ENCODE results near the gene SFXN4. TPM values are rescaled to one million over a fixed set of nuclear protein-coding genes. Genes with fewer than 3 reads are reported as not detected.
A peak's percentile ranks its signal among the peaks of the same experiment; 100 is the strongest.

The SFXN4 gene
- total and polyA plus RNA-seq, 9 of the 15 experiments (the other 6 are each of a cell fraction or from before 2014, with no cell fraction given), result 40.1 to 97.8 (median 54.5) TPM

- TF ChIP-seq STAT6 (CRISPR knock-in tag; IDR thresholded peaks at IDR 0.05) (no peak), RBBP5 (IDR thresholded peaks at IDR 0.05; ENCODE audit: borderline replicate concordance, insufficient read depth, low read length, poor library complexity, severe bottlenecking) (peak; percentile 65), MYBL2 (IDR thresholded peaks at IDR 0.05; ENCODE audit: low read depth) (no peak), MYBL2 (CRISPR knock-in tag; IDR thresholded peaks at IDR 0.05; ENCODE audit: borderline replicate concordance) (no peak), ZNF121 (CRISPR knock-in tag; conservative IDR thresholded peaks at IDR 0.05) (no peak), TBP (optimal IDR thresholded peaks at IDR 0.05; ENCODE audit: low read depth, low read length) (no peak), PPARD (CRISPR knock-in tag; IDR thresholded peaks at IDR 0.05) (no peak), TAF1 (IDR thresholded peaks at IDR 0.05; ENCODE audit: control insufficient read depth, extremely low read depth, insufficient read depth, low read length, severe bottlenecking) (peak; percentile 66), SOX6 (IDR thresholded peaks at IDR 0.05) (no peak), ZNF184 (CRISPR knock-in tag; IDR thresholded peaks at IDR 0.05) (no peak), DLX4 (CRISPR knock-in tag; IDR thresholded peaks at IDR 0.05) (no peak), MEIS2 (IDR thresholded peaks at IDR 0.05; ENCODE audit: partially characterized antibody) (no peak), SUPT5H (IDR thresholded peaks at IDR 0.05) (peak; percentile 63), ZNF75A (CRISPR knock-in tag; IDR thresholded peaks at IDR 0.05) (no peak), TAF15 (IDR thresholded peaks at IDR 0.05; ENCODE audit: low read depth, low read length) (no peak), KLF13 (tag; IDR thresholded peaks at IDR 0.05; ENCODE audit: borderline replicate concordance, low read depth) (no peak), POLR2A (conservative IDR thresholded peaks at IDR 0.05) (peak; percentile 75), TAF7 (tag; IDR thresholded peaks at IDR 0.05) (no peak), CGGBP1 (CRISPR knock-in tag; IDR thresholded peaks at IDR 0.05) (no peak), SNRNP70 (optimal IDR thresholded peaks at IDR 0.05; ENCODE audit: low read depth, low read length) (no peak), PHF8 (IDR thresholded peaks at IDR 0.05; ENCODE audit: borderline replicate concordance, low read length) (peak; percentile 81; the same call in 1 of the 2 replicates), ZNF592 (IDR thresholded peaks at IDR 0.05) (no peak)
These were observed 61.4 kb downstream of the SFXN4 start, which contains the start of gene DENND10 (continued) for GRCh38 chr10:119103903-119104653.
